NK-92 (cell line): Measurements from ENCODE around the gene BTBD1.
"Not testable (repeated sequence)": the region's sequence is repeated elsewhere in the genome, so short reads cannot be mapped to it uniquely, and the experiment has no call there.

Experiments
- DNase-seq: peaks from one replicate; lab custom pipeline; 2025; ENCODE audit not compliant: unreplicated experiment; lab: John Stamatoyannopoulos, UW

BTBD1 gene

DNA sequence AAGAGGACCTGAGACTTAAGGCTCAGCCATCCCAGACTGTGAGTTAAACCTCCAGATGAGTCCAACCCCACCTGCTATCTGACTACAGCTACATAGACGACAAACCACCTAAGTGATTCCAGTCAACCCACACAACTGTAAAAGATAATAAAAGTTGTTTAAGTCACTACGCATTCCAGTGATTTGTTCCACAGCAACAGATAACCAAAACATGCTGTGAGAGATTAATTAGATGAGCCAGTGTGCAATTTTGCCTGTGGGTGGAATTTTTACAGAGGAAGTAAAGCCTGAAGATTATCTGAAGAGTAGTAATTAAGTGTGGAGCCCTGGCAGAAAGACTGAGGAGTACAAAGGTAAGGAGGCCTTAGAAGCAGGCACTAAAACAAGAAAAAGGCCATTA, 5.4 kb downstream of the BTBD1 start:
- DNase-seq: no peak

DNA sequence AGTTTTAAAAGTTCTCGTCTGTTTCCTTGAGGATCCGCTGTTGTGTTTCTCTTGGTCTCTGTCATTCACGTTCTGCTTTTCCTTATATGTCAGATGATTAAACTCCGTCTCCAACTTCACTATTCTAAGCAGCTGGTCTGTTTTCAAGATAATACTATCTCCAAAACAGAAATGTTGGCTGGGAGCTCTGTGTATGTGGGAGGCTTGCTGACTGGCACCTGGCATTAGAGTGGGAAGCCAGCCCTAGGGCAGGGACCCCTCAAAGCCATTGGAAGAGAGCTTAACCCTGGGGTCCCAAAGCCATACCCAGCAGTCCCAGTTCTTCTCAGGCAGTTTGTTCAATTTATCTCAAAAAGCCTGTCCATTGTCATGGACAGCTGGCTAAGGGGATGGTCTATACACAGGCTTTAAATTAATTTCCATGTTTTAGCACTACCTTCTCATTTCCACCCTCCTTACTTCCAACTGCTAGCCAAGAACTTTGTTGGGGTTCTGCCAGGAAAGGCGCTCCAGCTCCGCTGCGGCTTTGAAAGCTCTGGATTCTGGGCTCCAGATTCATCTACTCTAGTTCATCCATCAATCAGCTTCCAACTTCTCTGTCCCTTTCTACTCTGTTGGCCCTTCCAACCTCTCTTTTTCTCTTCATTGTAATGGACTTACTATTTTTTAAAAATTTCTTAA, 9.2 kb downstream of the BTBD1 start:
- no peak for DNase-seq

DNA sequence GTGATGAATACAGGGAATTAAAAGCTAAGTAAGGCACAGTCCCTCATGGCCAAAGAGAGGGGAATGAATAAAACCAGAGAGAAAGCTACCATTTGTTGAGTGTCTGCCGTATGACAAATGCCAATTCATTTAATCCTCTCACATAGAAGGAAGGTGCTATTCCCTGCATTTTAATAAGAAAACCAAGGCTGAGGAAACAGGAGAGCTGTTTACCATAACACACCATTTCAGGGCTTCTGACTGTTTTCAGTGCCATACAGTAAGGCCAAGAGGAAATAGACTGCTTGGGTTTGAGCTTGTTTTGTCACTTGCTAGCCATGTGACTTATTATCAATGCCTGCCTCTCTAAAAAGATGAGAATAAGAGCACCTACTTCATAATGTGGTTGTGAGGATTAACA, 10.1 kb downstream of the BTBD1 start:
- no peak for DNase-seq

DNA sequence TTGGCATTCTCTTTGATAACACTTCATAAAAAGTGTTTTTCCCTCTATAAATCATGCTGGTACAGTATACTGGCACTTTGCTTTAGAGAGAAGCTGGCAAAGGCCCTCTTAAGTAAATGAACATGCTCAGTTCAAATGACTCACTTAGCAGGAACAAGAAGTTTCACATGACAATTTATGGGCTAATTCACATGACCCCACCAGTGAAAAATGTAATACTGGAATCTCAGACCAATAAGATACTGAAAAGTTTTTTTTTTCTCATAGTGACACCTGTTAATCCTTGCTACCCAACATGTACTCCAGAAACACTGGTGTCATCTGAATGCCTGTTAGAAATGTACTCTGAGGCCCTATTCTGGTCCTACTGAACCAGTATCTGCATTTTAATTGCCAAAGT, 13.9 kb downstream of the BTBD1 start:
- no peak for DNase-seq

DNA sequence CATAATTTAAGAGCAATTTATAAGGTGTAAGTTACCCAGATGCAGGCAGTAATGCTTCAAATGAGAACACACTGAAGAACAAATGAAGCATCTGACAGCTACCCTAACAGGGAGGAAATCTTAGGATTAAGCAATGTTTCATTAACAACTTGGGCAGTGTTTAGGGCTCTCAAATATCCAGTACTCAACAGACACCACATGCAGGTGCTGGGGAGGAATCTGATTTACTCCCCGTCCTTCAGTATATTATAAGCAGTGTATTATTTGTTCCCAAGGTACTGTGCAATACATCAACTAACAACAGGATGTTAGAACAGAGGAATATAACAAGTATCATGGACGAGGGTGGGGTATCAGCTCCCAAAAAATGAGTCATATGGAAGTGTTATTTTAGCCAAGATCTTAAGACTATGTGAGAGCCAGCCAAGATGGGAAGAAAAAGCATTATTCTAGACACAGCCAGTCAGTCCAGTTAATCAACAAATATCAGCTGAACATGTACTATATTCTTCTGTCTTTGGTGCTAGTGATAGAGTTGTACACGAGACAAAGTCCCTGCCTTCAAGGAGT, 20.4 kb downstream of the BTBD1 start:
- no peak for DNase-seq

DNA sequence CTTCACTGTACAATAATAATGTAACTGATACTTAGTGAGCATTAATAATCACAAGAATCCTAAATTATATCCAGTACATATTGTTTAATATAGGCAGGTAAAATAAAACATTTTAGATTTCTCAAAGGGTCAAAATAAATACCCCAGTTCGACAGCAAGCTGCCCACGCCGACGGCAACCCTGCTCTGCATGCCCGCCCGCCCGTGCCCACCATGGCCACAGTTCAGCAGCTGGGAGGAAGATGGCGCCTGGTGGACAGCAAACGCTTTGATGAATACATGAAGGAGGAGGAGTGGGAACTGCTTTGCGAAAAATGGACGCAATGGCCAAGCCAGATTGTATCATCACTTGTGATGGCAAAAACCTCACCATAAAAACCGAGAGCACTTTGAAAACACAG, 22.9 kb downstream of the BTBD1 start:
- DNase-seq: no peak

GRCh38 chr15:83039206-83039605, 27.8 kb downstream of the BTBD1 start:
- no peak for DNase-seq

- no peak for DNase-seq
These were observed 30.8 kb downstream of the BTBD1 start for GRCh38 chr15:83036253-83036652.

DNA sequence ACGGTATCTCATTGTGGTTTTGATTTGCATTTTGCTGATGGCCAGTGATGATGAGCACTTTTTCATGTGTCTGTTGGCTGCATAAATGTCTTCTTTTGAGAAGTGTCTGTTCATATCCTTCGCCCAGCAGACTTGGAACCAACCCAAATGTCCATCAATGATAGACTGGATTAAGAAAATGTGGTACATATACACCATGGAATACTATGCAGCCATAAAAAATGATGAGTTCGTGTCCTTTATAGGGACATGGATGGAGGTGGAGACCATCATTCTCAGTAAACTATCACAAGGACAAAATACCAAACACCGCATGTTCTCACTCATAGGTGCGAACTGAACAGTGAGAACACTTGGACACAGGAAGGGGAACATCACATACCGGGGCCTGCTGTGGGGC, 35.8 kb downstream of the BTBD1 start:
- not testable (repeated sequence) for DNase-seq

GRCh38 chr15:83030021-83030420, 37.0 kb downstream of the BTBD1 start:
- DNase-seq: no peak

- no peak for DNase-seq
These were observed 48.6 kb downstream of the BTBD1 start for GRCh38 chr15:83018436-83018835.

GRCh38 chr15:83016906-83017305, 50.1 kb downstream of the BTBD1 start:
- DNase-seq: no peak

- DNase-seq: no peak
These were observed 51.7 kb downstream of the BTBD1 start for GRCh38 chr15:83015361-83015760.

- DNase-seq: no peak
These were observed 52.8 kb downstream of the BTBD1 start for GRCh38 chr15:83014205-83014653.

GRCh38 chr15:83012636-83013035, 54.4 kb downstream of the BTBD1 start:
- no peak for DNase-seq

GRCh38 chr15:83012076-83012426, 55.0 kb downstream of the BTBD1 start:
- no peak for DNase-seq

GRCh38 chr15:83011271-83012075, 55.6 kb downstream of the BTBD1 start, which contains the start of gene C15orf40:
C15orf40 (minus strand) TSS chr15:83011639; CDS start chr15:83011607, 32 bp downstream.
- DNase-seq: no peak

DNA sequence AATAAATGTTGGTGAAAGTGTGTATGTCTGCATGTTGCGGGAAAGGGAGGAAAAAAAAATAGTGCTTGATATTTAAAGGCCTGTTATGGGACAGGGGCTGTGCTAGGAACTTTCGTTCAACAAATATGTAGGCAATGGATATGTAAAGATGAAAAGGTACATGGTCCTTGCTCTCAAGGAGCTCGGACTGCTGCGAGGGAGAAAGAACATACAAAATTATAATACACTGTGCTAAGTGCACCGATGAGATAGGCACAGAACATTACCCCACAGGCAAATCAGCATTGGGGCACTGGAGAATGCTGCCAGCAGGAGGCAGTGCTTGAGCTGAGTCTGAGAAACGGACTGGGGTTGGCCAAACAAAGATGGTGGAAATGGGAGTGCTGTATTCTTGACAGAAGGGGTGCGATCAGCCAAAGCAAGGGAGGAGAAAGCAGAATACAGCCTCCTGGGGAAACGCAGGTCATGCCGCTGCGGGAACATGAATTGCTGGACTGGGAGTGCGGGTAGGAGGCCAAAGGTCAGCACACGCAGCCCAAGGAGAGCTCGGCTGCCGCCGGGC, 56.3 kb downstream of the BTBD1 start:
- no peak for DNase-seq

GRCh38 chr15:83000672-83001031, 66.4 kb downstream of the BTBD1 start:
- not testable (repeated sequence) for DNase-seq

- no peak for DNase-seq
These were observed 67.0 kb downstream of the BTBD1 start for GRCh38 chr15:82999905-83000671.

GRCh38 chr15:82999426-82999825, 67.6 kb downstream of the BTBD1 start:
- DNase-seq: no peak
